Endodermal cell (in vitro differentiated cells): Measurements from ENCODE around the gene DEFB112. TPM values are rescaled to one million over a fixed set of nuclear protein-coding genes. Genes with fewer than 3 reads are reported as not detected.

ENCODE experiments used
- DNase-seq: peaks from one replicate; pipeline ENCODE4 v3.0.0-alpha.2; 2017
- H3K27ac ChIP-seq: 2 replicates; pipeline ENCODE4 v1.5.1; 2013; ENCODE audit warnings: mild to moderate bottlenecking, low read depth, low read length, moderate library complexity
- H3K27me3 ChIP-seq: 2 replicates; pipeline ENCODE4 v1.6.1; 2013; ENCODE audit warnings: mild to moderate bottlenecking, low read length, moderate library complexity; ENCODE audit not compliant: insufficient read depth, control insufficient read depth, poor library complexity, severe bottlenecking
- H3K36me3 ChIP-seq: 2 replicates; pipeline ENCODE4 v1.7.0; 2013; ENCODE audit warnings: mild to moderate bottlenecking, low read length, moderate library complexity; ENCODE audit not compliant: control insufficient read depth, insufficient read depth
- H3K4me1 ChIP-seq: one replicate; pipeline ENCODE4 v1.7.0; 2013; ENCODE audit warnings: low read length; ENCODE audit not compliant: control insufficient read depth, insufficient read depth
- H3K4me3 ChIP-seq: 2 replicates; pipeline ENCODE4 v1.5.1; 2013; ENCODE audit warnings: mild to moderate bottlenecking, low read length, moderate library complexity
- H3K9ac ChIP-seq: 2 replicates; pipeline ENCODE4 v1.6.1; 2013; ENCODE audit warnings: mild to moderate bottlenecking, low read length, moderate library complexity; ENCODE audit not compliant: poor library complexity, severe bottlenecking; ENCODE audit errors: extremely low read depth
- H3K9me3 ChIP-seq: 2 replicates; pipeline ENCODE4 v1.6.1; 2013; ENCODE audit warnings: mild to moderate bottlenecking, low read length, moderate library complexity; ENCODE audit not compliant: control insufficient read depth
- H3K27ac Mint-ChIP-seq: 2 replicates; pipeline ENCODE4 v1.8.0; 2020; ENCODE audit warnings: mixed read lengths
- H3K27me3 Mint-ChIP-seq: 2 replicates; pipeline ENCODE4 v1.8.0; 2021; ENCODE audit warnings: mild to moderate bottlenecking, mixed read lengths; ENCODE audit not compliant: insufficient read depth
- H3K36me3 Mint-ChIP-seq: 2 replicates; pipeline ENCODE4 v1.8.0; 2020; ENCODE audit warnings: low read depth, mixed read lengths
- H3K4me1 Mint-ChIP-seq: 2 replicates; pipeline ENCODE4 v1.8.0; 2020; ENCODE audit warnings: mixed read lengths
- H3K4me3 Mint-ChIP-seq: 2 replicates; pipeline ENCODE4 v1.8.0; 2020; ENCODE audit warnings: mild to moderate bottlenecking, moderate library complexity, mixed read lengths
- H3K9me3 Mint-ChIP-seq: 2 replicates; pipeline ENCODE4 v1.8.0; 2020; ENCODE audit warnings: mild to moderate bottlenecking, mixed read lengths
- WGBS, 2 experiments: methylation state at CpG; one replicate each; pipeline versions ENCODE4 v1.1.5 to v1.1.7; 2013; ENCODE audit warnings: missing lambda C conversion rate in 2 of 2, mixed read lengths in 1 of 2; ENCODE audit not compliant: insufficient coverage in 1 of 2, insufficient read length in 1 of 2; 5-methylcytosine and 5-hydroxymethylcytosine counted together
- total RNA-seq, 2 donors: library from RNA; stranded (reverse); fragmentation: NEBNext Ultra II Directional in 1 of 2; extraction: Animal tissue kit (Norgen Biotek cat#: 25700) in 1 of 2; gene quantifications; 2 replicates in 1 of 2; 3 replicates in 1 of 2; pipeline ENCODE4 v1.2.1, GENCODE V29; 2021
- TF ChIP-seq, protein P1 (sequence below): fragments of 200-600 bp; sonication (generic); conservative IDR thresholded peaks from 2 replicates; pipeline ENCODE4 v1.5.0; 2021; ENCODE audit warnings: antibody characterized with exemption, mild to moderate bottlenecking

DEFB112 gene
- total RNA-seq, 2 donors from 2014 or later, result not detected

DNA sequence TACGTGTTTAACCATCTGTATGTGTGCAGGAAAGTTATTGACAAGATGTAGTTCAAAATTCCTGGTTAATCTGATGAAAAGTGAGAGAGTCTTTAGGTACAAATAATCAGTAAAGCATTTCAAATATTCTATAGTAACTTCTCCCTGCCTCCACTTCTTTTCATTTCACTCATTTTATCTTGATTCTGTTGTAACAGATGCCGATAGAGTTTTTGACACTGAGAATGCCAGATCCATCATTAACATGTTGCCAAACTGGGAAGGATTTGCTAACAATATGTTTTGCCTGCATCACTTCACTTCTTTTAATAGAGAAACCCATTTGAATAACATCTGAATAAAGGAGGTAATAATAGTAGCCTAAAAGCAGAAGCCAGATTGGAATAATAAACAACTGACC is 20.4 kb upstream of the DEFB112 start:
- no peaks in the 10 kb centered on the region for H3K36me3 ChIP-seq
- H3K27me3 ChIP-seq, result no peaks in the 10 kb centered on the region
- no peaks in the 10 kb centered on the region for H3K4me1 ChIP-seq
- Mint-ChIP-seq H3K36me3 (no peaks in the 10 kb centered on the region), H3K27ac (no peak overlapping the region), H3K9me3 (no peaks in the 10 kb centered on the region), H3K27me3 (no peaks in the 10 kb centered on the region), H3K4me3 (no peak overlapping the region), H3K4me1 (no peaks in the 10 kb centered on the region)
- DNase-seq, result no peak
- no peak overlapping the region for H3K9ac ChIP-seq
- 89 to 100% methylated on average over 1 to 2 of the region's 2 CpGs for WGBS, 2 experiments
- no peaks in the 10 kb centered on the region for H3K9me3 ChIP-seq
- H3K4me3 ChIP-seq, result no peak overlapping the region
- TF ChIP-seq, protein P1, sequence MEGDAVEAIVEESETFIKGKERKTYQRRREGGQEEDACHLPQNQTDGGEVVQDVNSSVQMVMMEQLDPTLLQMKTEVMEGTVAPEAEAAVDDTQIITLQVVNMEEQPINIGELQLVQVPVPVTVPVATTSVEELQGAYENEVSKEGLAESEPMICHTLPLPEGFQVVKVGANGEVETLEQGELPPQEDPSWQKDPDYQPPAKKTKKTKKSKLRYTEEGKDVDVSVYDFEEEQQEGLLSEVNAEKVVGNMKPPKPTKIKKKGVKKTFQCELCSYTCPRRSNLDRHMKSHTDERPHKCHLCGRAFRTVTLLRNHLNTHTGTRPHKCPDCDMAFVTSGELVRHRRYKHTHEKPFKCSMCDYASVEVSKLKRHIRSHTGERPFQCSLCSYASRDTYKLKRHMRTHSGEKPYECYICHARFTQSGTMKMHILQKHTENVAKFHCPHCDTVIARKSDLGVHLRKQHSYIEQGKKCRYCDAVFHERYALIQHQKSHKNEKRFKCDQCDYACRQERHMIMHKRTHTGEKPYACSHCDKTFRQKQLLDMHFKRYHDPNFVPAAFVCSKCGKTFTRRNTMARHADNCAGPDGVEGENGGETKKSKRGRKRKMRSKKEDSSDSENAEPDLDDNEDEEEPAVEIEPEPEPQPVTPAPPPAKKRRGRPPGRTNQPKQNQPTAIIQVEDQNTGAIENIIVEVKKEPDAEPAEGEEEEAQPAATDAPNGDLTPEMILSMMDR, result no peak
- no peak overlapping the region for H3K27ac ChIP-seq

DNA sequence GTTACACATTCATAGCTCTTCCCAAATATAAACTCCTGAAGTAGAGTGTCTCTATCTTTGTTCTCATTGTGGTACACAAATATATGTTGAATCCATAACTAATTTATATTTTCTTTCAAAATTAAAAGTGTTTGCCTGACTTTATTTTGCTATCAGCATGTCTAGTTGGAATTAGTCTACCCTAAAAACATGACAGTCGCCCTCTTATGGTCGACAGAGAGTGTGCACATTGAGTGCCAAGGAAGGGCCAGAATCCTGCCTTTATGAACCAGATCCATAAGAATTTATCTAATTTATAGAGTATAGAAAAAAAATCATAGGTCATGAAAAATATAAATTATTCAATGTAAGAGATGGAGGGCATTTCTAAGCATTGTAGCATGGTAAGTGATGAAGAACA is 12.3 kb upstream of the DEFB112 start:
- Histone ChIP-seq H3K9ac (no peak overlapping the region), H3K27ac (no peak overlapping the region), H3K9me3 (no peaks in the 10 kb centered on the region), H3K4me3 (no peak overlapping the region), H3K27me3 (no peaks in the 10 kb centered on the region), H3K4me1 (no peaks in the 10 kb centered on the region), H3K36me3 (no peaks in the 10 kb centered on the region)
- 0% methylated on average over 2 of the region's 2 CpGs; no CpG with 5 or more reads in 1 of the 2 experiments for WGBS, 2 experiments
- Mint-ChIP-seq H3K27ac (no peak overlapping the region), H3K4me1 (no peaks in the 10 kb centered on the region), H3K27me3 (no peaks in the 10 kb centered on the region), H3K36me3 (no peaks in the 10 kb centered on the region), H3K9me3 (no peaks in the 10 kb centered on the region), H3K4me3 (no peak overlapping the region)
- DNase-seq, result peak; percentile 52
- TF ChIP-seq, protein P1, result peak; percentile 84

DNA sequence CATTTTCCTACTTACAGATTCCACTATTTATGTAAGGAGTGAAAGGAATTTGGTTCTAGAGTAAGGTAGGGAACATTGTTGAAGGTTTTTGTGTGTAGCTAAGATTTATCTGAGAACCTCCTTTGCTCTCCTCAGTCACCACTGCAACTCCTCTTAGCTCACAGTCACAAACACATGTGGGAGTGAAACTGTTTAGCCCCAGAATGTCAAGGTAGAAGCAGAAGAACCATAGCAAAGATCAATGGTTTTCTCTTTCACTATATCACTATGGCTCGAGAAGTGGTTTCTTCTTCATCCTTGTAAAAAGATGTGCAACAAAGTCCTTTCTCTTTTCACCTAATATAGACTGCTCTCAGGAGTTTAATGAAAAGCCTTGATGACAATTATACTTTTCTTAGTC is 6.5 kb upstream of the DEFB112 start:
- WGBS, 2 experiments, result 94 to 100% methylated on average over 1 of the region's 1 CpG
- Mint-ChIP-seq H3K9me3 (no peaks in the 10 kb centered on the region), H3K27ac (no peak overlapping the region), H3K27me3 (no peaks in the 10 kb centered on the region), H3K4me3 (no peak overlapping the region), H3K4me1 (no peaks in the 10 kb centered on the region), H3K36me3 (no peaks in the 10 kb centered on the region)
- no peaks in the 10 kb centered on the region for H3K9me3 ChIP-seq
- H3K36me3 ChIP-seq, result no peaks in the 10 kb centered on the region
- TF ChIP-seq, protein P1, result no peak
- H3K9ac ChIP-seq, result no peak overlapping the region
- DNase-seq, result no peak
- no peak overlapping the region for H3K27ac ChIP-seq
- no peak overlapping the region for H3K4me3 ChIP-seq
- H3K4me1 ChIP-seq, result no peaks in the 10 kb centered on the region
- H3K27me3 ChIP-seq, result no peaks in the 10 kb centered on the region
